Activated CD4-positive, alpha-beta T cell treated with anti-CD3 and anti-CD28 coated beads, Interleukin-2, amount 10 ng/mL, durations not matched to agents 24 days and 14 days (primary cell): Measurements from ENCODE around the gene TPRG1L. TPM values are rescaled to one million over a fixed set of nuclear protein-coding genes. Genes with fewer than 3 reads are reported as not detected.

Source experiments
- DNase-seq: peaks from one replicate; pipeline ENCODE4 v3.0.0; 2022
- H3K27ac Mint-ChIP-seq: one replicate; pipeline ENCODE4 v1.8.0; 2022; ENCODE audit warnings: mild to moderate bottlenecking, mixed read lengths
- H3K27me3 Mint-ChIP-seq: one replicate; pipeline ENCODE4 v1.8.0; 2022; ENCODE audit warnings: mixed read lengths
- H3K36me3 Mint-ChIP-seq: one replicate; pipeline ENCODE4 v1.8.0; 2022; ENCODE audit warnings: low read depth, mild to moderate bottlenecking, mixed read lengths
- H3K4me1 Mint-ChIP-seq: one replicate; pipeline ENCODE4 v1.8.0; 2021; ENCODE audit warnings: mixed read lengths
- H3K4me3 Mint-ChIP-seq: one replicate; pipeline ENCODE4 v1.8.0; 2022; ENCODE audit warnings: mild to moderate bottlenecking, moderate library complexity, mixed read lengths
- H3K9me3 Mint-ChIP-seq: one replicate; pipeline ENCODE4 v1.8.0; 2021; ENCODE audit warnings: mixed read lengths
- intact Hi-C: fragments of 100-400 bp; cut with micrococcal nuclease; formaldehyde crosslinking; loops from one replicate; pipeline ENCODE4 v1.15.1; 2023
- total RNA-seq: library from RNA; stranded (reverse); gene quantifications from 2 replicates; pipeline ENCODE4 v1.2.3, GENCODE V29; 2022

TPRG1L gene
- total RNA-seq, 1 donor from 2014 or later = 9.7 TPM

GRCh38 chr1:3632716-3633343 is 8.0 kb downstream of the TPRG1L start:
- intact Hi-C loops = no loop called here
- no peaks in the 10 kb centered on the region for H3K4me1 Mint-ChIP-seq
- no peak overlapping the region for H3K4me3 Mint-ChIP-seq
- no peak for DNase-seq
- no peaks in the 10 kb centered on the region for H3K27me3 Mint-ChIP-seq
- H3K36me3 Mint-ChIP-seq = peaks cover 20% of the 10 kb centered on the region
- no peak overlapping the region for H3K27ac Mint-ChIP-seq
- no peaks in the 10 kb centered on the region for H3K9me3 Mint-ChIP-seq

GRCh38 chr1:3633344-3634058 is 8.7 kb downstream of the TPRG1L start:
- Mint-ChIP-seq H3K27me3 (no peaks in the 10 kb centered on the region), H3K27ac (no peak overlapping the region)

DNA sequence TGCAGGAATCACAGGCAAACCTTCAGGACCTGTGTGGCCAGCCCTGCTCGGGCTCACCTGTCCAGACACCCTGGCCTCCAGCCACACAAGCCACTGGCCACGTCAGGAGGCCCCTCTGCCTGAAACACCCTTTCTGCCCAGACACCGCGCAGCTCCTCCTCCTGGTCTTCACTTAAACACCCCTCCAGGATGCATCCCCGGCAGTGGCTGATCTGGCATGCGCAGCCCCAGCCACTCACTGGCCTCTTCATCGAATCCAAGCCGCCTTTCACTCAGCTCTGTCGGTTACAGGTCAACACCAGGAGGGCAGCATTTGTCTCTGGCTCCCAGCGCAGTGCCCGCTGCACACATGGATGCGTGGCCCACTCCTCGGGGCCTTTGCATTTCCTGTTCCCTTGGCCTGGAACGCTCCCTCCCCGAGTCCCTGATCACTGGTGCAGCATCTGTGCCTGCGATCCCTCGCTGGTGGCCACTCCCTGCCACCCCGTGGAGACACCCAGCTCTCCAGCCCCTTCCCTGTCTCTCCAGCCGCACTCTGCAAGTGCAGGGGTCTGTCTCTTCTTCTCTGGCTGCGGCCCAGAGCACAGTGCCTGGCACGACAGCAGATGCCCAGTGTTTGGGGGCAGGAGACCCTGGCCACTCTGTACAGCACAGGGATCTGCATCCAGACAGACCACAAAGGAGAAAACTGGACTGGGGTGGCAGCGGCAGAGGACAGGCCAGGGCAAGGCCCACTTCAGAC is 9.4 kb downstream of the TPRG1L start:
- Mint-ChIP-seq H3K36me3 (peaks cover 16% of the 10 kb centered on the region), H3K9me3 (no peaks in the 10 kb centered on the region), H3K4me3 (no peak overlapping the region), H3K27ac (no peak overlapping the region), H3K27me3 (no peaks in the 10 kb centered on the region), H3K4me1 (no peaks in the 10 kb centered on the region)
- intact Hi-C loops = no loop called here
- DNase-seq = no peak

More at GRCh38 chr1:3633344-3634058, 8.7 kb downstream of the TPRG1L start:
- DNase-seq = no peak
- intact Hi-C loops = no loop called here
- Mint-ChIP-seq H3K9me3 (no peaks in the 10 kb centered on the region), H3K4me1 (no peaks in the 10 kb centered on the region), H3K36me3 (peaks cover 20% of the 10 kb centered on the region), H3K4me3 (no peak overlapping the region)

GRCh38 chr1:3636080-3636479 is 11.3 kb downstream of the TPRG1L start:
- intact Hi-C loops = no loop called here
- Mint-ChIP-seq H3K36me3 (peaks cover 11% of the 10 kb centered on the region), H3K4me1 (no peaks in the 10 kb centered on the region), H3K27ac (no peak overlapping the region), H3K27me3 (no peaks in the 10 kb centered on the region), H3K9me3 (no peaks in the 10 kb centered on the region), H3K4me3 (no peak overlapping the region)
- no peak for DNase-seq

- H3K36me3 Mint-ChIP-seq = peaks cover 11% of the 10 kb centered on the region
- H3K4me1 Mint-ChIP-seq = no peaks in the 10 kb centered on the region
- no peak for DNase-seq
- no peaks in the 10 kb centered on the region for H3K27me3 Mint-ChIP-seq
- no peak overlapping the region for H3K4me3 Mint-ChIP-seq
- no peaks in the 10 kb centered on the region for H3K9me3 Mint-ChIP-seq
- intact Hi-C loops = no loop called here
- no peak overlapping the region for H3K27ac Mint-ChIP-seq
Measured at GRCh38 chr1:3636531-3636930, 11.7 kb downstream of the TPRG1L start.

DNA sequence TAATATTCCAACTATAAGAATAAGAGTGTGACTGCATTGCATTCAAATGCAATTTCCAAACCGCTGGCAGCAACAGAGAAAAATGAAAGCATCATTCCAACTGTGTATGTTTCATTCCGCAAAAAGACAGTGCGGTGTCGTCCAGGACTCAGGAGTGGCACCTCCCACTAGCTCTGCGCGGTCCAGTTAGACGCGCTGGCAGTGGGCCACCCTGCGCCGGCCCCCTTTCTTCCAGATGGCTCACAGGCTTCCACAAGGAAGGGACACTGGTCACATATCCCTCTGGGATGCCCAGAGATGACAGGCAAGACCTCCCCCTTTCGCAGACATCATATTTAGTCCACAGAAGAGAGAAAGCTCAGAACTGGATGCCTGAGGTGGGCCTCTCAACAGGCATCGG is 13.2 kb downstream of the TPRG1L start:
- Mint-ChIP-seq H3K9me3 (no peaks in the 10 kb centered on the region), H3K4me1 (no peaks in the 10 kb centered on the region), H3K27ac (no peak overlapping the region), H3K27me3 (no peaks in the 10 kb centered on the region), H3K36me3 (peaks cover 18% of the 10 kb centered on the region), H3K4me3 (no peak overlapping the region)
- intact Hi-C loops = no loop called here
- no peak for DNase-seq

- Mint-ChIP-seq H3K27ac (no peak overlapping the region), H3K4me3 (no peak overlapping the region), H3K4me1 (no peaks in the 10 kb centered on the region), H3K27me3 (no peaks in the 10 kb centered on the region), H3K9me3 (no peaks in the 10 kb centered on the region), H3K36me3 (peaks cover 16% of the 10 kb centered on the region)
- intact Hi-C loops = no loop called here
- no peak for DNase-seq
Measured at GRCh38 chr1:3638676-3639075, 13.9 kb downstream of the TPRG1L start.

DNA sequence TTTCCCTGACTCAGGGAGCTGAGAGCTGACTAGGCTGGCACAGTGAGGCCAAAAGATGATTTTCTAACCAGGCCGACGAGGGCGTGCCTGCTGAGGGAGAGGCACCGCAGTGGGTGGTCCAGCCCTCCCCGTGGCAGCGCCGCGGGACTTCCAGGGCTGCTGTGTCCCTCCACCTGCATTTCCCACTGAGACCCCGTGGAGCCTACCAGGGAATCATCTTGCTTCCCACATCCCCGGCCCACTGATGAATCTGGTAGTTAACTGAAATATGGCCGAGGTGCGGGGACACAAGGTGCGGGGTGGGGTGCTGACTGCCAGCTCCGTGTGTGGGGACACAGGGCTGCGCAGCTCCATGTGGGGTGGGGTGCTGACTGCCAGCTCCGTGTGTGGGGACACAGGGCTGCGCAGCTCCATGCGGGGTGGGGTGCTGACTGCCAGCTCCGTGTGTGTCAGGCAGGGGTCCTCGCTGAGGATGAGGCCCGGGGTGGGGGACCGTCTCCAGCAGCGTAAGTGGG is 14.6 kb downstream of the TPRG1L start:
- Mint-ChIP-seq H3K4me1 (no peaks in the 10 kb centered on the region), H3K36me3 (peaks cover 18% of the 10 kb centered on the region), H3K27ac (no peak overlapping the region), H3K27me3 (no peaks in the 10 kb centered on the region), H3K9me3 (no peaks in the 10 kb centered on the region), H3K4me3 (no peak overlapping the region)
- intact Hi-C loops = no loop called here
- no peak for DNase-seq

DNA sequence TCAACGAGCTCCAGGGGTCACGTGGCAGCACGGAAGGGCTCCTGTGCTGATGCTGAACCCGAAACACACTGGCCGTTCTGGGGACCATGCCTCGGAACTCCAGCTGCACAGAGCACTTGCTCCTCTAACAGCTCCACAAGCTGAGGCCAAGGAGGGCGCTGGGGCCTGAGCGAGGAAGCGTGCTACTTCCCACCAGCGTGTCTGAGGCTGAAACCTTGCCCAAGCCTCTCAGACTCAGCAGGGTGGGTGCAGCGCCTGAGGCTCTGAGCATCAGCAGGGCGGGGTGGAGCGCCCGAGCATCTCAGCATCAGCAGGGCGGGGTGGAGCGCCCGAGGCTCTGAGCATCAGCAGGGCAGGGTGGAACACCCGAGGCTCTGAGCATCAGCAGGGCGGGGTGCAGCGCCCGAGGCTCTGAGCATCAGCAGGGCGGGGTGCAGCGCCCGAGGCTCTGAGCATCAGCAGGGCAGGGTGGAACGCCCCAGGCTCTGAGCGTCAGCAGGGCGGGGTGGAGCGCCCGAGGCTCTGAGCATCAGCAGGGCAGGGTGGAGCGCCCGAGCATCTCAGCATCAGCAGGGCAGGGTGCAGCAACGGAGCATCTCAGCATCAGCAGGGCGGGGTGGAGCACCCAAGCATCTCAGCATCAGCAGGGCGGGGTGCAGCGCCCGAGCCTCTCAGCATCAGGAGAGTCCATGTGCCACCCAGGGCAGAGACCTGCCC is 15.5 kb downstream of the TPRG1L start:
- peaks cover 21% of the 10 kb centered on the region for H3K36me3 Mint-ChIP-seq
- no peak overlapping the region for H3K27ac Mint-ChIP-seq
- no peak for DNase-seq
- H3K27me3 Mint-ChIP-seq = no peaks in the 10 kb centered on the region
- intact Hi-C loops = no loop called here
- no peak overlapping the region for H3K4me3 Mint-ChIP-seq
- no peaks in the 10 kb centered on the region for H3K4me1 Mint-ChIP-seq
- no peaks in the 10 kb centered on the region for H3K9me3 Mint-ChIP-seq

DNA sequence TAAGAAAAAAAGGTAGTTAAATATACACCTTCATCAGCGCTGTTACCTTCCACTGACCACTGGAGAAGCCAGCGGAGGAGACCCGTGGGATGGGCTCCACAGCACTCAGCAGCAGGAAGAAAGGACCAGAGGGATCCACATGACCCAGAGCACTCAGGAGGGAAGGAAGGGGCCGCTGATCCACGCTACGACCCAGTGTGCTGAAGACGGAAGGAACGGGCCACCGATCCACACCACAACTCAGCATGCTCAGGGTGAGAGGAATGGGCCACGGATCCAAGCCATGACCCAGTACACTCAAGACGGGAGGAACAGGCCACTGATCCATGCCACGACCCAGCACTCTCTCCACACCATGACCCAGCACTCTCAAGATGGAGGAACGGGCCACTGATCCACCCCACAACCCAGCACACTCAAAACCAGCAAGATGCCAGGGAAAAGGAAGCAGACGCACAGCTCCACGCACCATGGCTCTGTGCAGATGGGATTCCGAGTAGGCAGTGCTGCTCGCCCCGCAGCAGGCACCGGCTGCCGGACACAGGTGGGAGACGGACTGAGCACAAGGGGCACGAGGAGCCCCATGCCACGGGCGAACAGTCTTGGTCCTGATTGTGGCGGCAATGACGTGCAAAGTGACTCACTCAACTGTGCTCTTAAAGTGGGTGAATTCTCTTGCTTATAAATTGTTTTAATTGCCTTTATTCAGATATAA is 16.4 kb downstream of the TPRG1L start:
- no peaks in the 10 kb centered on the region for H3K9me3 Mint-ChIP-seq
- DNase-seq = no peak
- no peak overlapping the region for H3K4me3 Mint-ChIP-seq
- intact Hi-C loops = no loop called here
- no peak overlapping the region for H3K27ac Mint-ChIP-seq
- no peaks in the 10 kb centered on the region for H3K4me1 Mint-ChIP-seq
- H3K36me3 Mint-ChIP-seq = peaks cover 21% of the 10 kb centered on the region
- H3K27me3 Mint-ChIP-seq = no peaks in the 10 kb centered on the region

DNA sequence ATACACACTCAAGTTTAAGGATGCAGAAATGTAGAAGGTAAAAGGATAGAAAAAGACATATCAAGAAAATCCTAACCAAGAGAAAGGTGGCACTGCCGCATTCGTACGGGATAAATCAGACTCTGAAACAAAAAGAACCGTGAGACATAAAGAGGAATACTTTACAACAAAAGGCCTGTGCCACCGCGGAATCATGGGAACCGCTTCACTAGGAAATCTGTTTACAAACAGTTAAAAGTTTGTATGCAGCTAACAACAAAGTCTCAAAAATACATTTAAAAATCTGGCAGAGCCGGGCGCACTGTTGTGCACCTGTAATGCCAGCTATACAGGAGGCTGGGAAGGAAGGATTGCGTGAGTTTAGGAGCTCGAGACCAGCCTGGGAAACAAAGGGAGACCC is 17.0 kb downstream of the TPRG1L start:
- no peaks in the 10 kb centered on the region for H3K4me1 Mint-ChIP-seq
- intact Hi-C loops = no loop called here
- no peaks in the 10 kb centered on the region for H3K9me3 Mint-ChIP-seq
- no peaks in the 10 kb centered on the region for H3K27me3 Mint-ChIP-seq
- H3K36me3 Mint-ChIP-seq = peaks cover 20% of the 10 kb centered on the region
- no peak overlapping the region for H3K4me3 Mint-ChIP-seq
- no peak for DNase-seq
- no peak overlapping the region for H3K27ac Mint-ChIP-seq

GRCh38 chr1:3642919-3643675 is 18.3 kb downstream of the TPRG1L start:
- H3K36me3 Mint-ChIP-seq = peaks cover 21% of the 10 kb centered on the region
- peaks cover 4% of the 10 kb centered on the region for H3K4me1 Mint-ChIP-seq
- H3K4me3 Mint-ChIP-seq = no peak overlapping the region
- no peaks in the 10 kb centered on the region for H3K9me3 Mint-ChIP-seq
- no peak for DNase-seq
- intact Hi-C loops = no loop called here
- no peaks in the 10 kb centered on the region for H3K27me3 Mint-ChIP-seq
- H3K27ac Mint-ChIP-seq = no peak overlapping the region

GRCh38 chr1:3644273-3644672 is 19.5 kb downstream of the TPRG1L start:
- no peak overlapping the region for H3K27ac Mint-ChIP-seq
- H3K9me3 Mint-ChIP-seq = no peaks in the 10 kb centered on the region
- no peaks in the 10 kb centered on the region for H3K27me3 Mint-ChIP-seq
- no peak for DNase-seq
- peaks cover 16% of the 10 kb centered on the region for H3K4me1 Mint-ChIP-seq
- peaks cover 22% of the 10 kb centered on the region for H3K36me3 Mint-ChIP-seq
- no peak overlapping the region for H3K4me3 Mint-ChIP-seq
- intact Hi-C loops = no loop called here
